ENCODE measurements around the gene GRIN3B.

Gene GRIN3B

DNA sequence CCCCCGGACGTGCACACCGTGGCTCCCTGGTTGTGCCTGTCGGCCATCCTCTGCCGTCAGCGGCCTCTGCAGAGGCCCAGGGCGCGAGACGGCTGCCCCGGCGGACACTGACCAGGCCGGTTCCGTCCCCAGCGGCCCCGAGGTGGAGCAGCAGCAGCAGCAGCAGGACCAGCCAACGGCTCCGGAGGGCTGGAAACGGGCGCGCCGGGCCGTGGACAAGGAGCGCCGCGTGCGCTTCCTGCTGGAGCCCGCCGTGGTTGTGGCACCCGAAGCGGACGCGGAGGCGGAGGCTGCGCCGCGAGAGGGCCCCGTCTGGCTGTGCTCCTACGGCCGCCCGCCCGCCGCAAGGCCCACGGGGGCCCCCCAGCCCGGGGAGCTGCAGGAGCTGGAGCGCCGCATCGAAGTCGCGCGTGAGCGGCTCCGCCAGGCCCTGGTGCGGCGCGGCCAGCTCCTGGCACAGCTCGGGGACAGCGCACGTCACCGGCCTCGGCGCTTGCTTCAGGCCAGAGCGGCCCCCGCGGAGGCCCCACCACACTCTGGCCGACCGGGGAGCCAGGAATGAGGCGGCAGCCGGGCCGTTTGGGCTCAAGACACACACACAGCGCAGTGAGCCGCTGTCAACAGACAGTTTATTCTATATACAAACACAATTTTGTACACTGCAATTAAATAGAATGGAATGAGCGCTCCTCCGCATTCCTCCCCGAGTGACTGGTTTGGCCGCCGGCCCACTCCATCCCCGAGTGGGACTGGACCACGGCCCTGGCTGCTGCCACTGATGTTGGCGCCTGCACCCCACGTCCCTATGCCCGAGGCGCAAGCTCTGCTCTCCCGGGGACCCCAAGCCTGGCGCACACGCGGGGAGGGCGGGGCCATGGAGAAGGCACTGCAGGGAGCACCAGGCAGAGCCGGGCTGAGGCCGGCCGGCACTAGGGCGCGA is 9.1 kb downstream of the GRIN3B start:
- TF ChIP-seq, protein P1, sequence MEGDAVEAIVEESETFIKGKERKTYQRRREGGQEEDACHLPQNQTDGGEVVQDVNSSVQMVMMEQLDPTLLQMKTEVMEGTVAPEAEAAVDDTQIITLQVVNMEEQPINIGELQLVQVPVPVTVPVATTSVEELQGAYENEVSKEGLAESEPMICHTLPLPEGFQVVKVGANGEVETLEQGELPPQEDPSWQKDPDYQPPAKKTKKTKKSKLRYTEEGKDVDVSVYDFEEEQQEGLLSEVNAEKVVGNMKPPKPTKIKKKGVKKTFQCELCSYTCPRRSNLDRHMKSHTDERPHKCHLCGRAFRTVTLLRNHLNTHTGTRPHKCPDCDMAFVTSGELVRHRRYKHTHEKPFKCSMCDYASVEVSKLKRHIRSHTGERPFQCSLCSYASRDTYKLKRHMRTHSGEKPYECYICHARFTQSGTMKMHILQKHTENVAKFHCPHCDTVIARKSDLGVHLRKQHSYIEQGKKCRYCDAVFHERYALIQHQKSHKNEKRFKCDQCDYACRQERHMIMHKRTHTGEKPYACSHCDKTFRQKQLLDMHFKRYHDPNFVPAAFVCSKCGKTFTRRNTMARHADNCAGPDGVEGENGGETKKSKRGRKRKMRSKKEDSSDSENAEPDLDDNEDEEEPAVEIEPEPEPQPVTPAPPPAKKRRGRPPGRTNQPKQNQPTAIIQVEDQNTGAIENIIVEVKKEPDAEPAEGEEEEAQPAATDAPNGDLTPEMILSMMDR (IDR thresholded peaks at IDR 0.05) = no peak

DNA sequence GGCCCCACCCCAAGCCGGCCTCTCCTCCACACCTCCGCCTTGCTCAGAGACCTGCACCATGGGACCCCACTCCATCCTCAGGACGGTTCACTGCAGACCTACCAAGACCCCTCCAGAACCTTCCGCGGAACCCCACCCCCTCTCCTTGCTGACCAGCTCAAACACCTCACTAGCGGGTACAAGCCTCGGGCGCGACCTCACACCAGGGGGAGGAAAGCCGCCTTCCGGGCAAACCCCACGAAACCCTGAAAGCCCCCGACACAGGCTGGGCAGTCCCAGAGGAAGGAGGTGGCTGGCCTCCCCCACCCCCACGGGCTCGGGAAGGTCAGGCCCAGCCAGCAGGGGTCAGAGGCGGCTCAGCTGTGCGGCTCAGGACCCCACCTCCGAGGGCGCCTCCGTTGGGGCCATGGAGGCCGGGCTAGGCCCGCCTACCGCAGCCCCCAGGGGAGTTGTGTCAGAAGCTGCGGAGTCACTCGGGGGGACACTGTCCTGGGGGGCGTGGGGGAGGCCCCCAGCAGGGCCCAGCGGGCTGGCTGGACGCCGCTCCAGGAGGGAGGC is 9.8 kb downstream of the GRIN3B start:
- TF ChIP-seq, protein P1 (IDR thresholded peaks at IDR 0.05) = no peak

DNA sequence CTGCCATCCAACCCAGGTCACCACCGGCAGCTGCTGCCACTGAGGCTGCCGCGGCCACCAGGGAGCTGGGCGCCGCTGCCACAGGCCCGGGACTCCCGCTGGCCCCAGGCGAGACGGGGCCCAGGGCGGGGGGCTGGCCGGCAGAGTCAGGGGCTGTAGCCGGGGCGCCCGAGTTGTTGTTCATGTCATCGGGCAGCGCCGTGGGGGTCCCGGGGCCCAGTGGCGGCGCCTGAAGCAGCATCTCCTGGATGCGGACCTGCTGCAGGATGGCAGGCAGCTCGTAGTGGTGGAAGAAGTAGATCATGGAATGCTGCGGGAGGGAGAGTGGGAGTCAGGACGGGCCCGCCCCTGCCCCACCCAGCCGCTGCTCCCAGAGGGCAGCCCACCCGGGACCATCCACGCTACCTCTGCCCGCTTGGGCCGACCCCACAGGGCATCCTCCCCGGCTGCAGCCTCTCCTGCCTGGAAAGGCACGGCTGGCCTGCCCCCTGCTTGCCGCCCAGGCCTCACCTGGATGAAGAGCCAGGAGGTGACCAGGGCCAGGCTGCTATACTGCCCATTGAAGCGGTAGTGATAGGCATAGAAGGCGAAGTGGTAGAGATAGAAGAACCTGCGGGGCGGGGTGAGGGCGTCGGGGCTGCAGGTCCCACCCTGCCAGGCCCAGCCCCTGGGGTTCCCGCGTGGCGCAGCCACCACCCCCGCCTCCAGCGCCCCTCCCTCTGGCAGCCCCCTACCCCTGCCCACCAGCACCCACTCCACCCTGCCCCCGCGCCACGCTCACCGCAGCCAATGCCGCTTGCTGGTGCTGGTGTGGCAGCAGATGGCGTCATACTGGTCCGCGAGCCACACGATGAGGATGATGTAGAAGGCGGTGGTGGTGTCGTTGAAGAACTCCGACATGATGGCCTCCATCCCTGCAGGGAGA is 10.6 kb downstream of the GRIN3B start:
- TF ChIP-seq, protein P1 (IDR thresholded peaks at IDR 0.05) = no peak

DNA sequence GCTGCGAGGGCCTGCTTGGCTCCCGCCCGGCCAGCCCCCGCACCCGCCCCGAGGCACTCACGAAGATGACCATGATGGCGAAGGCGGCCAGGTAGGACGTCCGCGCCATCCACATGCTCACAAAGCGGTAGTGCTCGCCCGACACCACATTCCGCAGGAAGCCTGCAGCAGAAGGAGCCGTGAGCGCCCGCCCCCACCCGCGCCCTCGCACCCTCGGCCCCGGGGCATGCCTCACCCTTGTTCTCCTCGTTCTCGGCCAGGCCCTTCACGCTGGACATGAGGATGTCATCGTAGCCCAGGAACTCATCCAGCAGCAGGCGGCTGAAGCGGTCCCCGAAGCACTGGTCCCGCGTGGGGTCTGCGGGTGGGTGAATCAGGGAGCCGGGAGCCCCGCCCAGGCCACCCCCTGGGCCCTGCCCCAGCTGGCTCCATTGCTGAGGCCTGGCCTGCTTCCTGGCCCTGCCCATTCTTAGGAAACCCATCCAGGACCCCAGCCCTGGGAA is 11.7 kb downstream of the GRIN3B start:
- TF ChIP-seq, protein P1 (IDR thresholded peaks at IDR 0.05) = no peak

DNA sequence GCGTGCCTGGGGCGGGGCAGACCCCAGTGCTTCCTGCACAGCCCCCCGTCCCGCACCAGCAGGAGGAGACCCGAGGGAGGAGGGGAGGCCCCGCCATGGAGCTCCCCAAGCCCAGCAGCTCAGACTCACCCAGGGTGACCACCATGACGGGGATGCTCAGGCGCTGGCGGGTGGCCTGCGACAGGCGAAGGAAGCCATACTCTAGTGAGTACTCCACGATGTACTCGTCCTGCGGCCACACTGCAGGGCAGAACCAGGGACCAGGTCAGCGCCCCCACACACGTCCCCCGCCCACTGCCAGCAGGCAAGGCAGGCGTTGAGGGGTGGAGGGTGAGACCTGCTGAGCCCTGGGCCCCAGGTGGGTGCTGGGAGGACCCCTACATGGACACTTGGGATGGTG is 12.1 kb downstream of the GRIN3B start:
- TF ChIP-seq, protein P1 (IDR thresholded peaks at IDR 0.05) = no peak

DNA sequence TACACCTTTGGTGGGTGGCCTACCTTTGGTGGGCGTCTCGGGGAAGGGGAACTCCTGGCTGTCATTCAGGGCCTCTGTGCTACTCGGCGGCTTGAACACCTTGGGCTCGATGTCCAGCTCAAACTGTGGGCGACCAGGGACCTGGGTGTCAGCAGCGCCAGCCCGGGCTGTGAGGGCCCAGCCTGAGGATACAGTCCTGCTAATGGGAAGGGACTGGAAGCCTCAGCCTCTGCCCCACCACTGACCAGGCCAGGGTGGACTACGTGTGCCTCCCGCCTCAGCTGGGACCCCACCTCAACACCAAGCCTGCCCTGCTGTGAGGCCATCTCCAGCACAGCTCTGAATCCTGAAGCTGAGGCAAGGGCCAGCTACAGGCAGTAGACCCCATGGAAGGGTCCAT is 13.0 kb downstream of the GRIN3B start:
- TF ChIP-seq, protein P1 (IDR thresholded peaks at IDR 0.05) = no peak

All from LNCAP (cell line).